GM21360 (cell line): ENCODE data around the gene USP53.
"Not testable (repeated sequence)": the region's sequence is repeated elsewhere in the genome, so short reads cannot be mapped to it uniquely, and the experiment has no call there.

Experiments
- ATAC-seq: cut with Tn5 transposase; IDR thresholded peaks from one replicate; pipeline ENCODE4 v1.9.1; 2021; ENCODE audit warnings: mild to moderate bottlenecking, moderate library complexity; ENCODE audit not compliant: unreplicated experiment

Gene USP53

DNA sequence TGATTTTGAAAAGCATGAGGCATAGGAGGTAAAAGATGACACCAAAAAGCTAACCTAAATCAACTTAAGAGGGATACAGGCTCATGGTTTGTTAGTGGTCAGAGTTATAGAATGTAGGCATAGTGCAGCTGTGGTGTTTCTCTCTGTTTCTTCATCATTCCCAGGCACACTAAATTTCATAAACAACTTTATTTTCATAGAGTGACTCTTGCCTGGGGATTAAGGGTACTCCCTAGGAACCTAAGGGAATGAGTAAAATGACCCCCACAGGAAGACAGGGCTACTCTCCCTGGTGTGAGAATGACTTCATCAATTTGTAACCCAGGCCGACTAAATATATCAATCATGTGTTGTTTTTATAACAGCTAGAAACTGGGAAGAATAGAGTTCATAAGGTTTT is 98.3 kb downstream of the USP53 start:
- ATAC-seq, result no peak

DNA sequence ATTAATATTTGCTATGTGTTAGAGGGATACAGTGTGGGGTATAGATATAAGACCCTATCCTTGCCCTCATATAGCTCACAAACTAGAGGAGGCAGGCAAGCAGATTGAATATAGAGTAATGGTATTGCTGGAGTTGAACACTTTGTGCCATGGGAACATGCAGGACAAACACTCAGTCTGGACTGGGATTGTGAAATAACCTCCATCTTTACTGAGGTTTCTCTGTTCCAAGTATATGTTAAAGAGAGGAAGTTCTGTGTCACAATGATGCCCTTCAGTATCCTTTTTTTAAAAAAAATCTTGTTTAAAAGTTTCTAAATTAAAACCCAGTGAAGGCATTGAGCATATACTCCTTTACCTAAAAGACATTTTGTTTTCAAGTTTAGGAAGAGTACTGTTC is 100.7 kb downstream of the USP53 start:
- no peak for ATAC-seq

DNA sequence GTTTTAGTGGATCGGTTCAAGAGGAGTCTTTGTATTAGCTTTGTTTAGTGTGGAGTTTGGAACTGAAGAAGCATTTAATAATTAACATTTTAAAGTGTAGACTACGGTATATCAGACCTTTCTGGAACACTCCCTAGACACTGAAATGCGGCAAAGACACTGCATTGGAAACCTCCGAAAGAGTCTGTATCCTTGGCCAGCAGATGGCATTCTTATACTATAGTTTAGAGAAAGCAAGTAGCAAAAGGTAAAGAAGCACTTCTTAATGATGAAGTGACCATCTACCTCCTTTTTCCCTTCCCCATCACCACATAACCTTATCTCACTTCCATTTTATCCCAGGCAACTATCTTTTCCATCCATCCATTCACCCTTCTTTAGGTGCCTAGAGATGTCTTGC is 101.8 kb downstream of the USP53 start:
- ATAC-seq, result no peak

DNA sequence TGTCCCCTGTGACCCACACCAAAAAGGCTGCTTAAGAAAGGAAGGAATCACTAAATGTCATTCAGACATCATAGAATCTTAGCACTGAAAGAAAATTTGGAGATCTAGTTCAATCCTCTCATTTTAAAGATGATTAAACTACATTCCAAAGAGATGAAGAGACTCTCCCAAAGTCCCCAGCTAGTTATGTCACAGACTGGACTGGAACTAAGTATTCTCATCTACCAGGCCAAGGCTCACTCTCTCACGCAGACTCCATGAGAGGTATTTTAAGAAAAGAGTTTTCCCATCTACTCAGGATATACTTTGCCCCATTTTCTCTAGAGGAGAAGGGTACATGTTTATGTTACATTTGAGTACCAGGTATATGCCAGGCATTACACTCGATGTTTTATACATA is 102.5 kb downstream of the USP53 start:
- no peak for ATAC-seq

DNA sequence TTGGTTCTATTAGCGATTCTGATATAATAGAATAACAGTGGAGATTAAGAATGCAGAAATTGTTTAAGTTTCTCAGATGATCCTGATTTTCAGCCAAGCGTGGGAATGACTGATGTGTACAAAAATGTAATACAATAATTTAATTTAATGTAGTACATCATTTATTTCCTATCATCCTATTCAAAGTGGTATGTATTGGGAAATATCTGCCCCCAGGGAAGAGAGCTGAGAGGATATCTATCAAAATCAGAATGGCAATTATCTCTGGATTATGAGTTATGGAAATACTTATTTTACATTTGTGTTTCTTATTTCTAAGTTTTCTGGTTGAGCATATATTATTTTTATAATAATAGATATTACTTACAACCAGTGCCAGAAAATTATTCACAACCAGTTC is 105.5 kb downstream of the USP53 start:
- ATAC-seq, result no peak

DNA sequence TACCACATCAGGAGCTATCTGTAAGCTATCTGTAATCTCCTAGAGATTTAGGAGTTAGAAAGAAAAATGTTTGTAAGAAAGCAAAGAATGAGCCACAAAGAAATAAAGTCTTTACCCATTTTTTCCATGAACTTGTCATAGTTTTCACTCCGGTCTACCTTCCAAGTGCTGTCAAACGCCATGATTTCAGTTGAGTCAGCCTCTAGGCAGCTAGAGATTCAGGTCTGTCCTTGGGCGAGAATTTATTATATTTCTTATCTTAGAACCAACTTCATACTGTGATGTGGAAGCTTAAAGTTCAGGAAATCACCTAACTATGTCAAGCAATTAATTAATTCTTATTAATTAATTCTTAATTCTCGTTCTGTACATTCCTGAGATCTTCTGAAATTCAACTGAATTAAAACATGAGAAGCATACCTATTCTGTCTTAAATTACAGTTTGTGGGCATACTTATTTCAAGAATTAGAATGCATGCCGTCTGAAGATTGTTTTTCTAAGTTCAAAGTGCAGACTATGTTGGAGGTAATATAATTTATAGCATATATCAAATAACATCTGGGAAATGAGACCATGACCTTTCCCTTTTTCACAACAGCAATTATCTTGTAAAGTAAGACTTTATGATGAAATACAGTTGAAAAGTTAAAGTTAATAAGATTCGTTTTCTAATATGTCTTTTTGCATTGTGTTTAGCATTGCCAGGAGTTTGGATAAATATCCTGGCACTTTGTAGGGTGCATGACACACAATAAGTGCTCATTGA is 109.6 kb downstream of the USP53 start, which contains the start of gene FABP2:
Gene FABP2, minus strand, starts transcription at position 218 of the 767 bp plus-strand sequence. Its CDS starts 36 bp downstream, at position 182.
- no peak for ATAC-seq

DNA sequence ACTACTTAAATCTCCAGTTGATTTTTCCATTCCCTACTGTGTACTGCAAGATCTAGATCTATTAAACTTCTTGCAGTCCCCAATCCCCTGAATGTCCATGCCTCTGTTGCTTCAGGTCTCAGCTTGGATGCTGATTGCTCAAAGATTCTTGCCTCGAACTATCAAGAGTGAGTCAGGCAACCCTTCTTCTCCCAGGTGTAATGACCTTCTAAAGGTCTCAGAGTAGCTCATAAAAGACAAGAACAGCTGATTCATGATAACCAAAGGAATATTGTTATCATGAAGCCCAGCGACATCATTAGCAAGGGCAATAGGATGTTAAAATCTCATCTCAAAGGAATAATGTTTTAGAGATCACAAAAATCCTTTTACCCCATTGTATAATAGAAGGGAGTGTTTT is 116.2 kb downstream of the USP53 start:
- ATAC-seq, result no peak

DNA sequence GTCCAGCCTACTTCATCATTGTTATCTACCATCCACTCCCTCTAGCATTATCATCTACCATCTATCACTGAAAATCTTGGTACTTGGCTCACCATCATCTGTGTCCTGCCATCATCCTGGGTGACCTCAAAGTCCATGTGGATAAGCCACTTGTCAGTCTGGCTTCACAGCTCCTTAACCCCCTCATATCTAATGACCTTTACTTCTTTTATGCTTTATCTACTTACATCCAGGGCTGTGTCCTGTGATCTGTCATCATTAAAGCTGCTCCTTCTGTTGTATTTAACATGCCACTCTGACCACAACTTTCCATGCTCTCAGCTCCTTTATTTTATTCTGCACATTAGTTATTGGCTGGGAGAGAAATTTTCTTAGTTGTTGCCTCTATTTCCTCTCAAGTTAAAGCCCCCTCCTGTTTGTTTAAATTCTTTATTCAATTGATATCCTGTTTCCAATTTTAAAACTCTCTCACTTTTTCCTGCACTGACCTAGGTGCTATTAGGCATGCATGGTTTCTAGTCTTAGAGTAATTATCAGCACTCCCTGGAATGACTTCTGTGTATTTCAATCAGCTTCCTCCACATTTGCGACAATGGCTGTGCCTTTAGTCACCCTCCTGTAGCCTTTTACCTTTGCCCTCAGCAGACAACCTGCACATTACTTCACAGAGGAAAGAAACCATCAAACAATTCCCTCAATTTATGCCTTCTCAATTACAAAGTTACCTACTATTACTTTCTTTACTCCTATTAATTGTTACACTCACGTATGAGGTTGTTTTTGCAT is 117.5 kb downstream of the USP53 start:
- ATAC-seq, result no peak

DNA sequence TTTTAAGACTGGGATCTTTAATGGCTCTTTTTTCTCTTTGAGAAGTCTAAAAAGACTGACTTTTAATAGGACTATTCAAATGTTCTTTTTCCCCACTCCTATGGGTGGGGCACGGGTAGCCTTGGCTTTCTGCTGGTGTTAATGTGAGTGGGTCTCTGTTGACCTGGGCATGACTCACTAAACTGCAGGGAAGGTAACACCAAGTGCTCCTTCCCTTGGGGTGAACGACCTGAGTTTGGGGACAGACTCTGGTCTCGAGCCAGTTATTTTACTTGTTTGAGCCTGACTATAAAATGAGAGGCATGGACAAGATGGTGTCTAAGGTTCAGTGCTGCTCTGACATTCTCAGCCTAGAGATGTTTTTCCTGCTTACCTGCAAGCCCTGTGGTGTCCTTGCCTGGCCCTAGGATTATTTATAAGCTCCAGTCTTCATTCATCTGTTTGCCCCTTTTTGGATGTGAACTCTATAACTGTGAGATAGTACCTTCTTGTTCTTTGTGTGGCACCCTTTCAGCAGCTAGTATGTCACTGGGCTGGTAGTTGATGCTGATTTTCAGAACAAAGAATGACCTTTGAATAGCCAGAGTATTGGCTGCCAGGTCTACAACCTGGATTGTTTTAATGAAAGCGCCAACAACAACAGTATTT is 123.9 kb downstream of the USP53 start:
- not testable (repeated sequence) for ATAC-seq

DNA sequence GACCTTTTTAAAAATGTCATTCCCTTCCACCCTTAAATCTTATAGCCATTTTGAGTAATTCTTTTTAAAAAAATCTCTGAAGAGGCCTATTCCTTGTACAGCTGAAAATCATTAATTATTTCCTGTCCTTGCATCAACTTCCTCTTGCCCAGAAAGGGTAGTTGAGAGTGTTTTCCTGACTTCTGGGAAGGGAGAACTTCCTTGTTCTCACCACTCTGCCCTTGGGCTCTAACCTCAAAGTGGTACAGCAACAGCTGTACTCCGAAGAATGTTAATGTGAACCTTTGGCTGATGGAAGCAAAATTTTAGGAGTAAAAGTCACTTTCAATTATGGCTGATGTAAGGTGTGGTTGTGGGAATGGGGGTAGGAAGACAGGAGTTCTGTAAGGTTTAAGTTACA is 124.5 kb downstream of the USP53 start:
- ATAC-seq, result no peak

DNA sequence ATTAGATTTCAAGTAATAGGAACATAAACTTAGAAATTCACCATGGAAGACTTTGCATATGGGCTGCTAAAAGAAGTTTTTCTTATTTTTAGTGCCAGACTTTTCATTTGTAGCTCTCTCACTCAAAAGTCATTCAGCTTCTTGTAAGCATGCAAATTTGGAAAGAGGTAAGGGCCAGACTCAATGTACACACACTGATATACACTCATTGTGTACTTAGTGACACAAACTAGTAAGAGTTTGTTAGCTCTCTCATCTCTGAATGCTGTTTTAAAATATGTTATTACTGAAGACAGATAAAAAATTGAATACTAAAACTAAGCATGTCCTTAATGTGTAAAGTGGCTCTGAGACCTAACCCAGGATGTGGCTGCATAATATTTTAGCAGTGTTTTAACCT is 127.4 kb downstream of the USP53 start:
- not testable (repeated sequence) for ATAC-seq

DNA sequence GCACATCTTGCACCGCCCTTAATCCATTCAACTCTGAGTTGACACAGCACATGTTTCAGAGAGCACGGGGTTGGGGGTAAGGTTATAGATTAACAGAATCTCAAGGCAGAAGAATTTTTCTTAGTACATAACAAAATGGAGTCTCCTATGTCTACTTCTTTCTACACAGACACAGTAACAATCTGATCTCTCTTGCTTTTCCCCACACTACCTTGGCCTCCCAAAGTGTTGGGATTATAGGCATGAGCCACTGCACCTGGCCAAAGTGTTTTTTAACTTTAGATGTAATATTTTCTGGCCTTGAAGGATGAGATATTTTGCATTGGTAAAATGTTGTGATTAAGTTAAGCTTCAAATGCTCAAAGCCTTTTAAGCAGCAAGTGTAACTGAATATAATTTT is 130.8 kb downstream of the USP53 start:
- not testable (repeated sequence) for ATAC-seq
